H9 (cell line): ENCODE measurements around the gene ZER1. TPM values are rescaled to one million over a fixed set of nuclear protein-coding genes. Genes with fewer than 3 reads are reported as not detected.

Experiments used
- DNase-seq: peaks from one replicate; pipeline ENCODE4 v3.0.0-alpha.2; 2017
- H2AFZ ChIP-seq: one replicate; pipeline ENCODE4 v1.6.1; 2013; ENCODE audit warnings: mild to moderate bottlenecking, low read length, control low read depth, moderate library complexity
- H2AK5ac ChIP-seq: 2 replicates; pipeline ENCODE4 v1.6.1; 2013; ENCODE audit warnings: low read length, control low read depth, mixed read lengths; ENCODE audit not compliant: insufficient read length
- H2BK120ac ChIP-seq: one replicate; pipeline ENCODE4 v1.6.1; 2013; ENCODE audit warnings: low read depth, mild to moderate bottlenecking, low read length, control low read depth, inconsistent platforms; ENCODE audit not compliant: poor library complexity, severe bottlenecking
- H2BK12ac ChIP-seq: 2 replicates; pipeline ENCODE4 v1.6.1; 2013; ENCODE audit warnings: low read length, control low read depth, mixed read lengths, low read depth; ENCODE audit not compliant: insufficient read length
- H2BK15ac ChIP-seq: 2 replicates; pipeline ENCODE4 v1.6.1; 2013; ENCODE audit warnings: low read depth, low read length, control low read depth
- H2BK20ac ChIP-seq: one replicate; pipeline ENCODE4 v1.6.1; 2013; ENCODE audit warnings: low read depth, mild to moderate bottlenecking, low read length, control low read depth, inconsistent platforms; ENCODE audit not compliant: poor library complexity, severe bottlenecking
- H2BK5ac ChIP-seq: 2 replicates; pipeline ENCODE4 v1.6.1; 2013; ENCODE audit warnings: low read length, control low read depth, mixed read lengths; ENCODE audit not compliant: insufficient read length
- H3K14ac ChIP-seq: 2 replicates; pipeline ENCODE4 v1.6.1; 2013; ENCODE audit warnings: low read length, control low read depth; ENCODE audit not compliant: insufficient read depth
- H3K18ac ChIP-seq: 2 replicates; pipeline ENCODE4 v1.6.1; 2013; ENCODE audit warnings: low read depth, mild to moderate bottlenecking, mixed read lengths, low read length, control low read depth; ENCODE audit not compliant: insufficient read length
- H3K23ac ChIP-seq: 2 replicates; pipeline ENCODE4 v1.6.1; 2013; ENCODE audit warnings: low read length, control low read depth, mixed read lengths, low read depth; ENCODE audit not compliant: insufficient read length
- H3K23me2 ChIP-seq: 2 replicates; pipeline ENCODE4 v1.6.1; 2013; ENCODE audit warnings: low read depth, mild to moderate bottlenecking, mixed read lengths, low read length, control low read depth; ENCODE audit not compliant: insufficient read length, poor library complexity, severe bottlenecking
- H3K27ac ChIP-seq: 2 replicates; pipeline ENCODE4 v1.5.1; 2013; ENCODE audit warnings: low read length, control low read depth, mixed read lengths, low read depth; ENCODE audit not compliant: insufficient read length
- H3K27me3 ChIP-seq: 2 replicates; pipeline ENCODE4 v1.6.1; 2013; ENCODE audit warnings: low read length, control low read depth, inconsistent platforms; ENCODE audit not compliant: insufficient read depth
- H3K4ac ChIP-seq: 2 replicates; pipeline ENCODE4 v1.6.1; 2013; ENCODE audit warnings: low read depth, mild to moderate bottlenecking, control low read depth, inconsistent platforms, low read length, moderate library complexity
- H3K4me1 ChIP-seq: 2 replicates; pipeline ENCODE4 v1.6.1; 2013; ENCODE audit warnings: low read length, control low read depth, inconsistent platforms; ENCODE audit not compliant: insufficient read depth
- H3K4me2 ChIP-seq: 2 replicates; pipeline ENCODE4 v1.6.1; 2013; ENCODE audit warnings: low read length, control low read depth, mixed read lengths; ENCODE audit not compliant: insufficient read length, insufficient read depth
- H3K56ac ChIP-seq: 2 replicates; pipeline ENCODE4 v1.6.1; 2013; ENCODE audit warnings: low read depth, mild to moderate bottlenecking, mixed read lengths, low read length, control low read depth; ENCODE audit not compliant: insufficient read length
- H3K79me1 ChIP-seq: 2 replicates; pipeline ENCODE4 v1.6.1; 2013; ENCODE audit warnings: low read depth, mild to moderate bottlenecking, moderate library complexity, low read length, control low read depth, inconsistent platforms; ENCODE audit not compliant: insufficient read depth, poor library complexity, severe bottlenecking
- H3K79me2 ChIP-seq: 2 replicates; pipeline ENCODE4 v1.6.1; 2013; ENCODE audit warnings: low read length, control low read depth, inconsistent platforms; ENCODE audit not compliant: insufficient read depth
- H3K9ac ChIP-seq: 2 replicates; pipeline ENCODE4 v1.6.1; 2013; ENCODE audit warnings: low read length, control low read depth, mixed read lengths; ENCODE audit not compliant: insufficient read length; ENCODE audit errors: extremely low read depth
- H3K9me3 ChIP-seq: one replicate; pipeline ENCODE4 v1.6.1; 2013; ENCODE audit warnings: low read depth, low read length, inconsistent platforms; ENCODE audit not compliant: control insufficient read depth
- H3T11ph ChIP-seq: one replicate; pipeline ENCODE4 v1.6.1; 2013; ENCODE audit warnings: mild to moderate bottlenecking, low read length, control low read depth, inconsistent platforms
- H4K20me1 ChIP-seq: one replicate; pipeline ENCODE4 v1.6.1; 2013; ENCODE audit not compliant: control insufficient read depth, insufficient read length, insufficient read depth
- H4K5ac ChIP-seq: 2 replicates; pipeline ENCODE4 v1.6.1; 2013; ENCODE audit warnings: low read depth, mild to moderate bottlenecking, mixed read lengths, low read length, control low read depth; ENCODE audit not compliant: insufficient read length
- H4K8ac ChIP-seq: replicated peaks from 2 replicates; pipeline ENCODE4 v1.6.1; 2013; ENCODE audit warnings: low read length, control low read depth, mixed read lengths, low read depth; ENCODE audit not compliant: insufficient read length
- H4K91ac ChIP-seq: 2 replicates; pipeline ENCODE4 v1.6.1; 2013; ENCODE audit warnings: low read depth, mild to moderate bottlenecking, moderate library complexity, mixed read lengths, low read length, control low read depth; ENCODE audit not compliant: insufficient read length
- H3K27ac Mint-ChIP-seq, 3 experiments: 2 replicates in 2 of 3; 3 replicates in 1 of 3; pipeline ENCODE4 v1.8.0; 2020 to 2021; ENCODE audit warnings: mixed read lengths in 3 of 3, mild to moderate bottlenecking in 1 of 3, moderate library complexity in 1 of 3
- H3K27me3 Mint-ChIP-seq: 2 replicates; pipeline ENCODE4 v1.8.0; 2021; ENCODE audit warnings: low read depth, mild to moderate bottlenecking, moderate library complexity, mixed read lengths
- H3K36me3 Mint-ChIP-seq, 3 experiments: 2 replicates in 2 of 3; 3 replicates in 1 of 3; pipeline ENCODE4 v1.8.0; 2020 to 2021; ENCODE audit warnings: low read depth in 3 of 3, mixed read lengths in 3 of 3; ENCODE audit not compliant: insufficient read depth in 1 of 3
- H3K4me1 Mint-ChIP-seq, 2 experiments: 2 replicates each; pipeline ENCODE4 v1.8.0; 2020; ENCODE audit warnings: mixed read lengths in 2 of 2
- H3K4me3 Mint-ChIP-seq, 2 experiments: 2 replicates in 1 of 2; 3 replicates in 1 of 2; pipeline ENCODE4 v1.8.0; 2020 to 2021; ENCODE audit warnings: mild to moderate bottlenecking in 2 of 2, mixed read lengths in 2 of 2, moderate library complexity in 1 of 2
- H3K9me3 Mint-ChIP-seq, 2 experiments: 2 replicates in 1 of 2; 3 replicates in 1 of 2; pipeline ENCODE4 v1.8.0; 2020; ENCODE audit warnings: mild to moderate bottlenecking in 2 of 2, mixed read lengths in 2 of 2, moderate library complexity in 1 of 2
- WGBS: extraction: QIAGEN DNeasy Blood & Tissue Kit; methylation state at CpG from one replicate; pipeline ENCODE4 v1.1.7; 2013; ENCODE audit warnings: missing lambda C conversion rate, low lambda C conversion rate, mixed read lengths; ENCODE audit not compliant: insufficient read length; ENCODE audit errors: extremely low coverage; 5-methylcytosine and 5-hydroxymethylcytosine counted together
- total RNA-seq: library from RNA; stranded (reverse); gene quantifications from 2 replicates; pipeline ENCODE4 v1.2.1, GENCODE V29; 2021
- TF ChIP-seq, protein P1 (sequence below): fragments of 200-600 bp; sonication (generic); conservative IDR thresholded peaks from 3 replicates; pipeline ENCODE4 v1.8.0; 2021; ENCODE audit warnings: antibody characterized with exemption, mild to moderate bottlenecking

Gene ZER1
- total RNA-seq, 1 experiment from 2014 or later, result 24.2 TPM

DNA sequence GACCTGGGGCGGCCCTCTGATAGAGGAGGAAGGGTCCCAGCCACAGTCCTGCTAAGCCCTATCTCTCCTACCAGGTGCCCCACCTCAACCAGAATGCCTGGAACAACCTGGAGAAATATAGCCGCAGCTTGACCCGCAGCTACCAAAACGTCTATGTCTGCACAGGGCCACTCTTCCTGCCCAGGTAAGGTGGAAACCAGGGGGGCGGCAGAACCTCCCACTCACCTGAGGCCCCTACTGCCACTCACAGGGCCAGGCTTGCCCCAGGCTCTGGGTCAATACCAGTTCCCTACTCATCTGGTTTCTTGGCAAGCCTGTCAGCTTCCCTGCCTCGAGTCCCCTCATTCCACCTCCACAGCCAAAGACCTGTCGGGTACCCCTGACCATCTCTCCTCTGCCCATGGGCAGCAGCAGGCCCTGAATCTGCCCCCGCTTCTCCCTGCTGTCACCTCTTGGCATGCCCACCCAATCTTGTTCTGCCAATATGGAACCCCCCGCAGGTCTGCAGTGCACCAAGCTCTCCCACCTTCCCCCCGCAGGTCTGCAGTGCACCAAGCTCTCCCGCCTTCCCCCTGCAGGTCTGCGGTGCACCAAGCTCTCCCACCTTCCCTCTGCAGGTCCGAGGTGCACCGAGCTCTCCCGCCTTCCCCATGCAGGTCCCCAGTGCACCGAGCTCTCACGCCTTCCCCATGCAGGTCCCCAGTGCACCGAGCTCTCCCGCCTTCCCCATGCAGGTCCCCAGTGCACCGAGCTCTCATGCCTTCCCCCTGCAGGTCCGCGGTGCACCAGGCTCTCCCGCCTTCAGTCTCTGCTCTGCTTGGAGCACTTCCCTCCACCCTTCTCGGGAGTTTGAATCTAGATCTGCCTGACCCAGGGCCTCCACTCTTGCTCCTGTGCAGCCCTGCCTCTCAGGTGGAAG, 49.2 kb upstream of the ZER1 start:
- H3K79me2 ChIP-seq, result no peaks in the 10 kb centered on the region
- H2AFZ ChIP-seq, result no peak overlapping the region
- no peak for DNase-seq
- Mint-ChIP-seq H3K36me3 (peaks cover 22 to 50% (median 47%) of the 10 kb centered on the region in 3 experiments; a peak in 6 of 7 replicates), H3K4me3 (peak overlapping the region in 1 of 2 experiments; percentile 42; a peak in 2 of 5 replicates), H3K27me3 (no peaks in the 10 kb centered on the region; the same call in none of the 2 replicates), H3K27ac (peak overlapping the region in 2 of 3 experiments; percentile 7 to 73; a peak in 1 of 7 replicates), H3K4me1 (peaks cover 11 to 12% of the 10 kb centered on the region in 2 experiments), H3K9me3 (no peaks in the 10 kb centered on the region)
- no peak overlapping the region for H3K4ac ChIP-seq
- H3K18ac ChIP-seq, result no peak overlapping the region
- no peak overlapping the region for H2BK12ac ChIP-seq
- no peaks in the 10 kb centered on the region for H3K9me3 ChIP-seq
- no peak overlapping the region for H3K4me2 ChIP-seq
- no peak overlapping the region for H2BK120ac ChIP-seq
- H3K23ac ChIP-seq, result no peak overlapping the region
- H4K20me1 ChIP-seq, result no peaks in the 10 kb centered on the region
- H4K91ac ChIP-seq, result no peak overlapping the region
- TF ChIP-seq, protein P1, sequence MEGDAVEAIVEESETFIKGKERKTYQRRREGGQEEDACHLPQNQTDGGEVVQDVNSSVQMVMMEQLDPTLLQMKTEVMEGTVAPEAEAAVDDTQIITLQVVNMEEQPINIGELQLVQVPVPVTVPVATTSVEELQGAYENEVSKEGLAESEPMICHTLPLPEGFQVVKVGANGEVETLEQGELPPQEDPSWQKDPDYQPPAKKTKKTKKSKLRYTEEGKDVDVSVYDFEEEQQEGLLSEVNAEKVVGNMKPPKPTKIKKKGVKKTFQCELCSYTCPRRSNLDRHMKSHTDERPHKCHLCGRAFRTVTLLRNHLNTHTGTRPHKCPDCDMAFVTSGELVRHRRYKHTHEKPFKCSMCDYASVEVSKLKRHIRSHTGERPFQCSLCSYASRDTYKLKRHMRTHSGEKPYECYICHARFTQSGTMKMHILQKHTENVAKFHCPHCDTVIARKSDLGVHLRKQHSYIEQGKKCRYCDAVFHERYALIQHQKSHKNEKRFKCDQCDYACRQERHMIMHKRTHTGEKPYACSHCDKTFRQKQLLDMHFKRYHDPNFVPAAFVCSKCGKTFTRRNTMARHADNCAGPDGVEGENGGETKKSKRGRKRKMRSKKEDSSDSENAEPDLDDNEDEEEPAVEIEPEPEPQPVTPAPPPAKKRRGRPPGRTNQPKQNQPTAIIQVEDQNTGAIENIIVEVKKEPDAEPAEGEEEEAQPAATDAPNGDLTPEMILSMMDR, result no peak
- H3T11ph ChIP-seq, result no peak overlapping the region
- no peak overlapping the region for H2AK5ac ChIP-seq
- H3K56ac ChIP-seq, result no peak overlapping the region
- no peak overlapping the region for H3K9ac ChIP-seq
- no CpG with 5 or more reads among the region's 24 CpGs for WGBS
- H3K27me3 ChIP-seq, result no peaks in the 10 kb centered on the region
- H2BK20ac ChIP-seq, result no peak overlapping the region
- no peak overlapping the region for H2BK5ac ChIP-seq
- H2BK15ac ChIP-seq, result no peak overlapping the region
- H3K14ac ChIP-seq, result no peak overlapping the region
- no peaks in the 10 kb centered on the region for H3K79me1 ChIP-seq
- H3K27ac ChIP-seq, result no peak overlapping the region
- H4K5ac ChIP-seq, result no peak overlapping the region
- no peaks in the 10 kb centered on the region for H3K4me1 ChIP-seq
- H3K23me2 ChIP-seq, result peaks cover 11% of the 10 kb centered on the region
- no peak overlapping the region for H4K8ac ChIP-seq
